Colonic mucosa (tissue), 4 donors: Measurements from ENCODE around the gene AMBRA1. TPM values are rescaled to one million over a fixed set of nuclear protein-coding genes. Genes with fewer than 3 reads are reported as not detected.

ENCODE experiments used
- DNase-seq: peaks from one replicate; pipeline ENCODE4 v3.0.0-alpha.2; 2020
- H3K27ac ChIP-seq: fragments of 200-600 bp; one replicate; pipeline ENCODE4 v1.8.0; 2021
- H3K27me3 ChIP-seq: fragments of 200-600 bp; one replicate; pipeline ENCODE4 v1.8.0; 2021
- H3K36me3 ChIP-seq: fragments of 200-600 bp; one replicate; pipeline ENCODE4 v1.8.0; 2021
- H3K4me1 ChIP-seq: fragments of 200-600 bp; one replicate; pipeline ENCODE4 v1.8.0; 2021; ENCODE audit warnings: mild to moderate bottlenecking
- H3K4me3 ChIP-seq: fragments of 200-600 bp; one replicate; pipeline ENCODE4 v1.8.0; 2021
- H3K9ac ChIP-seq, 2 donors: one replicate each; pipeline ENCODE4 v1.7.0; 2013; ENCODE audit warnings: control low read depth in 2 of 2, low read depth in 2 of 2, low read length in 2 of 2
- H3K9me3 ChIP-seq: fragments of 200-600 bp; one replicate; pipeline ENCODE4 v1.8.0; 2021
- CTCF ChIP-seq: fragments of 200-600 bp; IDR thresholded peaks from one replicate; pipeline ENCODE4 v1.8.0; 2022; ENCODE audit warnings: antibody characterized with exemption, mild to moderate bottlenecking
- intact Hi-C: fragments of 100-400 bp; cut with DNase I; formaldehyde crosslinking; loops from one replicate; pipeline ENCODE4 v1.14.1; 2022
- total RNA-seq, 2 donors: library from RNA; stranded (reverse); fragmentation: NEBNext Ultra II Directional in 1 of 2; extraction: Animal tissue kit (Norgen Biotek cat#: 25700) in 1 of 2; gene quantifications; one replicate each; pipeline ENCODE4 v1.2.1, GENCODE V29; 2021
- donor health status: healthy.
- donor health status: DM: no; HTN: no; CAD: no.
- donor health status: DM: no; HTN: no; CAD: no.

AMBRA1 gene
- total RNA-seq, 2 donors from 2014 or later, result 32.7 to 33.8 TPM

GRCh38 chr11:46617972-46618314 lies 24.1 kb upstream of the AMBRA1 start:
- Histone ChIP-seq H3K9me3 (no peaks in the 10 kb centered on the region), H3K36me3 (no peaks in the 10 kb centered on the region), H3K4me3 (peak overlapping the region; percentile 93), H3K27ac (peak overlapping the region; percentile 94), H3K27me3 (no peaks in the 10 kb centered on the region), H3K4me1 (peaks cover 10% of the 10 kb centered on the region), H3K9ac (peak overlapping the region; percentile 94 to 98)
- intact Hi-C loops, result loop anchor here (5.0 kb wide), 1 partner anchor 76 kb away; no protein-coding TSS in a partner anchor
- no peak for TF ChIP-seq CTCF
- DNase-seq, result no peak

- H3K4me3 ChIP-seq, result peak within 1 kb of the TSS; percentile 93
- intact Hi-C loops, result loop anchor here (5.0 kb wide), 1 partner anchor 75 kb away; no protein-coding TSS in a partner anchor
- H3K27me3 ChIP-seq, result no peaks in the 10 kb centered on the region
- H3K36me3 ChIP-seq, result no peaks in the 10 kb centered on the region
- H3K27ac ChIP-seq, result peak within 1 kb of the TSS; percentile 94
- no peaks in the 10 kb centered on the region for H3K9me3 ChIP-seq
- TF ChIP-seq CTCF, result peak; percentile 67
- peak within 1 kb of the TSS; percentile 94 to 98 for H3K9ac ChIP-seq
- peaks cover 10% of the 10 kb centered on the region for H3K4me1 ChIP-seq
- peak; percentile 91 for DNase-seq
These were observed 23.5 kb upstream of the AMBRA1 start, which contains the start of the genes ATG13 and HARBI1 for GRCh38 chr11:46617134-46617971. Gene ATG13 (plus strand): TSS chr11:46617553. CDS start chr11:46644292, 26,739 bp downstream. Gene HARBI1 (minus strand): TSS chr11:46617227. CDS start chr11:46616237, 990 bp downstream.

GRCh38 chr11:46616551-46617133 lies 22.8 kb upstream of the AMBRA1 start:
- peak overlapping the region; percentile 93 for H3K4me3 ChIP-seq
- no peak for DNase-seq
- no peaks in the 10 kb centered on the region for H3K36me3 ChIP-seq
- no peaks in the 10 kb centered on the region for H3K9me3 ChIP-seq
- peaks cover 10% of the 10 kb centered on the region for H3K4me1 ChIP-seq
- no peak for TF ChIP-seq CTCF
- intact Hi-C loops, result loop anchor here (5.0 kb wide), 1 partner anchor 74 kb away; no protein-coding TSS in a partner anchor
- peak overlapping the region; percentile 94 for H3K27ac ChIP-seq
- H3K27me3 ChIP-seq, result no peaks in the 10 kb centered on the region
- H3K9ac ChIP-seq, result peak overlapping the region; percentile 94 to 98

- Histone ChIP-seq H3K27me3 (no peaks in the 10 kb centered on the region), H3K36me3 (no peaks in the 10 kb centered on the region), H3K4me1 (peaks cover 10% of the 10 kb centered on the region), H3K9ac (peak overlapping the region in 1 of 2 donors; percentile 94), H3K27ac (no peak overlapping the region), H3K9me3 (no peaks in the 10 kb centered on the region), H3K4me3 (no peak overlapping the region)
- TF ChIP-seq CTCF, result no peak
- intact Hi-C loops, result loop anchor here (5.0 kb wide), 1 partner anchor 73 kb away; no protein-coding TSS in a partner anchor
- no peak for DNase-seq
These were observed 21.9 kb upstream of the AMBRA1 start for GRCh38 chr11:46615756-46616155.

- no peaks in the 10 kb centered on the region for H3K36me3 ChIP-seq
- DNase-seq, result no peak
- H3K9ac ChIP-seq, result no peak overlapping the region
- no peak overlapping the region for H3K4me3 ChIP-seq
- no peaks in the 10 kb centered on the region for H3K4me1 ChIP-seq
- intact Hi-C loops, result no loop called here
- H3K27ac ChIP-seq, result no peak overlapping the region
- TF ChIP-seq CTCF, result no peak
- H3K27me3 ChIP-seq, result no peaks in the 10 kb centered on the region
- H3K9me3 ChIP-seq, result no peaks in the 10 kb centered on the region
These were observed 18.5 kb upstream of the AMBRA1 start for GRCh38 chr11:46612326-46612725.
